Progenitor cell of endocrine pancreas (in vitro differentiated cells): Measurements from ENCODE around the gene LRPPRC. TPM values are rescaled to one million over a fixed set of nuclear protein-coding genes. Genes with fewer than 3 reads are reported as not detected.

Experiments
- DNase-seq: peaks from one replicate; pipeline ENCODE4 v3.0.0; 2021; ENCODE audit warnings: low spot score; ENCODE audit not compliant: unreplicated experiment
- H3K27ac Mint-ChIP-seq: 2 replicates; pipeline ENCODE4 v1.8.0; 2021; ENCODE audit warnings: mild to moderate bottlenecking, moderate library complexity, mixed read lengths
- H3K27me3 Mint-ChIP-seq: 2 replicates; pipeline ENCODE4 v1.8.0; 2021; ENCODE audit warnings: mixed read lengths
- H3K36me3 Mint-ChIP-seq: 2 replicates; pipeline ENCODE4 v1.8.0; 2022; ENCODE audit warnings: mixed read lengths; ENCODE audit not compliant: insufficient read depth
- H3K4me1 Mint-ChIP-seq: 2 replicates; pipeline ENCODE4 v1.8.0; 2021; ENCODE audit warnings: low read depth, mixed read lengths
- H3K4me3 Mint-ChIP-seq: 2 replicates; pipeline ENCODE4 v1.8.0; 2021; ENCODE audit warnings: low read depth, mild to moderate bottlenecking, moderate library complexity, mixed read lengths
- H3K9me3 Mint-ChIP-seq: 2 replicates; pipeline ENCODE4 v1.8.0; 2021; ENCODE audit warnings: low read depth, mixed read lengths
- CTCF ChIP-seq: fragments of 200-600 bp; sonication (generic); IDR thresholded peaks from one replicate; pipeline ENCODE4 v1.5.0; 2021; ENCODE audit warnings: antibody characterized with exemption, mild to moderate bottlenecking; ENCODE audit not compliant: unreplicated experiment
- total RNA-seq: library from RNA; stranded (reverse); gene quantifications from 2 replicates; pipeline ENCODE4 v1.2.1, GENCODE V29; 2021

LRPPRC gene
- total RNA-seq, 1 donor from 2014 or later, result 105 TPM

- H3K9me3 Mint-ChIP-seq, result no peaks in the 10 kb centered on the region
- H3K27me3 Mint-ChIP-seq, result no peaks in the 10 kb centered on the region
- DNase-seq, result no peak
- no peak overlapping the region for H3K4me3 Mint-ChIP-seq
- TF ChIP-seq CTCF, result no peak
- H3K4me1 Mint-ChIP-seq, result peaks cover 23% of the 10 kb centered on the region
- no peak overlapping the region for H3K27ac Mint-ChIP-seq
- H3K36me3 Mint-ChIP-seq, result peaks cover 21% of the 10 kb centered on the region
These were observed 96.2 kb downstream of the LRPPRC start for GRCh38 chr2:43899589-43899988.

- peaks cover 22% of the 10 kb centered on the region for H3K36me3 Mint-ChIP-seq
- no peaks in the 10 kb centered on the region for H3K27me3 Mint-ChIP-seq
- DNase-seq, result no peak
- TF ChIP-seq CTCF, result no peak
- no peak overlapping the region for H3K4me3 Mint-ChIP-seq
- no peaks in the 10 kb centered on the region for H3K9me3 Mint-ChIP-seq
- H3K27ac Mint-ChIP-seq, result peak overlapping the region; percentile 12
- H3K4me1 Mint-ChIP-seq, result peaks cover 23% of the 10 kb centered on the region
These were observed 96.9 kb downstream of the LRPPRC start for GRCh38 chr2:43898838-43899346.

- Mint-ChIP-seq H3K27me3 (no peaks in the 10 kb centered on the region), H3K4me1 (peaks cover 23% of the 10 kb centered on the region), H3K27ac (no peak overlapping the region), H3K9me3 (no peaks in the 10 kb centered on the region), H3K36me3 (peaks cover 25% of the 10 kb centered on the region), H3K4me3 (no peak overlapping the region)
- DNase-seq, result no peak
- peak; percentile 61 for TF ChIP-seq CTCF
These were observed 97.5 kb downstream of the LRPPRC start for GRCh38 chr2:43898134-43898837.

- Mint-ChIP-seq H3K27me3 (no peaks in the 10 kb centered on the region), H3K4me3 (no peak overlapping the region)
These were observed 98.3 kb downstream of the LRPPRC start for GRCh38 chr2:43897492-43897891.

GRCh38 chr2:43896906-43897305 lies 98.9 kb downstream of the LRPPRC start:
- no peak for DNase-seq
- H3K27ac Mint-ChIP-seq, result no peak overlapping the region
- H3K4me3 Mint-ChIP-seq, result no peak overlapping the region
- peaks cover 27% of the 10 kb centered on the region for H3K36me3 Mint-ChIP-seq
- TF ChIP-seq CTCF, result no peak
- H3K9me3 Mint-ChIP-seq, result no peaks in the 10 kb centered on the region
- H3K27me3 Mint-ChIP-seq, result no peaks in the 10 kb centered on the region
- H3K4me1 Mint-ChIP-seq, result peaks cover 23% of the 10 kb centered on the region

More at GRCh38 chr2:43897492-43897891, 98.3 kb downstream of the LRPPRC start:
- Mint-ChIP-seq H3K36me3 (peaks cover 24% of the 10 kb centered on the region), H3K9me3 (no peaks in the 10 kb centered on the region), H3K4me1 (peaks cover 23% of the 10 kb centered on the region), H3K27ac (peak overlapping the region; percentile 13)
- no peak for DNase-seq
- TF ChIP-seq CTCF, result no peak
